Right lobe of liver (tissue), 4 donors: Measurements from ENCODE around the gene HIVEP2.

Source experiments
- CTCF ChIP-seq, 4 donors: fragments of 200-600 bp in 3 of 4; fragments of 450-650 bp in 1 of 4; IDR thresholded peaks; one replicate each; pipeline versions ENCODE4 v1.5.1 to v1.8.0; 2016 to 2022; ENCODE audit warnings: antibody characterized with exemption in 4 of 4, mild to moderate bottlenecking in 2 of 4
- POLR2A ChIP-seq: fragments of 450-650 bp; IDR thresholded peaks from one replicate; pipeline ENCODE4 v1.6.1; 2017; ENCODE audit warnings: antibody characterized with exemption, mild to moderate bottlenecking
- donor health status: DM: no; HTN: no; CAD: no.
- donor health status: DM: no; HTN: no; CAD: no.
- donor health status: DM: no; HTN: yes; CAD: no.

DNA sequence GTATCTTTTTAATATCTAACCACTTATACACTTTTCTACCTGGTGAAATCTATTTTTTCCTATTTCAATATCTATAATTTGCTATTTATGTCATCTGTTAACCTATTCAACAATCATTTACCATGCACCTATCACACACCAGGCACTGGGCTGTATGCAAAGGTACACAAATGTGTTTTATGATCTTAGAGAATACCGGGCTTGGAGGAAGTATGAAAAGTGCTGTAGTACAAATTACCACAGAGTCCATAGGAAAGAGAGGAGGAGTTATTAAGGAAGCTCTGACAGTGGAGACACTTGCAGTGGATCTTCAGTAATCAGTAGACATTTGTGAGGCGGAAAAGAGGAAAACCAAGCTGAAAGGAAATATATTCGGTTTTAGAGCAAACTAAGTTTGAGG is 96.0 kb downstream of the HIVEP2 start:
- TF ChIP-seq POLR2A (no peak), CTCF (IDR thresholded peaks at IDR 0.05) (no peak)
